Activated T-cell treated with anti-CD3 and anti-CD28 coated beads, Interleukin-2, amount 50 U/mL, for 4 hours (primary cell): ENCODE measurements around the gene ZBTB49. TPM values are rescaled to one million over a fixed set of nuclear protein-coding genes. Genes with fewer than 3 reads are reported as not detected.

ENCODE experiments used
- ATAC-seq, 2 donors: fragments of 200-7000 bp; cut with Tn5 transposase; one replicate each; pipeline ENCODE4 v1.10.0; 2021
- DNase-seq: peaks from one replicate; pipeline ENCODE4 v3.0.0-alpha.2; 2020
- H3K27me3 Mint-ChIP-seq: one replicate; pipeline ENCODE4 v1.8.0; 2021; ENCODE audit warnings: low read depth, mixed read lengths
- H3K36me3 Mint-ChIP-seq: one replicate; pipeline ENCODE4 v1.8.0; 2022; ENCODE audit warnings: mixed read lengths; ENCODE audit not compliant: insufficient read depth
- H3K4me1 Mint-ChIP-seq: one replicate; pipeline ENCODE4 v1.8.0; 2021; ENCODE audit warnings: low read depth, mixed read lengths
- H3K4me3 Mint-ChIP-seq: one replicate; pipeline ENCODE4 v1.8.0; 2021; ENCODE audit warnings: mild to moderate bottlenecking, moderate library complexity, mixed read lengths
- H3K9me3 Mint-ChIP-seq: one replicate; pipeline ENCODE4 v1.8.0; 2021; ENCODE audit warnings: mixed read lengths
- total RNA-seq, 3 donors: library from RNA; stranded (reverse); gene quantifications; one replicate each; pipeline ENCODE4 v1.2.1, GENCODE V29; 2021

The ZBTB49 gene
- total RNA-seq, 3 donors from 2014 or later, result 4.5 to 6.9 (median 6.2) TPM

DNA sequence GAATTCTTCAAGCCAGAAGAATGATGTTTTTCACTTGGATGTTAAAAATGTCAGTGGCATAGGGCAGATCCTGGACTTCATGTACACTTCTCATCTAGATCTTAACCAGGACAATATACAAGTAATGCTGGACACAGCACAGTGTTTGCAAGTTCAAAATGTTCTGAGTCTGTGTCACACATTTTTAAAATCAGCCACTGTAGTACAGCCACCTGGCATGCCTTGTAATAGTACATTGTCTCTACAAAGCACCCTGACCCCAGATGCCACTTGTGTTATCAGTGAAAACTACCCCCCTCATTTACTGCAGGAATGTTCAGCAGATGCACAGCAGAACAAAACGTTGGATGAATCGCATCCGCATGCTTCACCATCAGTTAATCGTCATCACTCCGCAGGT lies 11.9 kb downstream of the ZBTB49 start:
- ATAC-seq (no peak), DNase-seq (no peak)
- Mint-ChIP-seq H3K36me3 (peaks cover 26% of the 10 kb centered on the region), H3K4me3 (no peak overlapping the region), H3K27me3 (no peaks in the 10 kb centered on the region), H3K4me1 (peaks cover 7% of the 10 kb centered on the region), H3K9me3 (no peaks in the 10 kb centered on the region)

GRCh38 chr4:4302416-4302815 lies 12.4 kb downstream of the ZBTB49 start:
- H3K27me3 Mint-ChIP-seq, result no peaks in the 10 kb centered on the region
- H3K9me3 Mint-ChIP-seq, result no peaks in the 10 kb centered on the region
- ATAC-seq (no peak), DNase-seq (no peak)
- peaks cover 30% of the 10 kb centered on the region for H3K36me3 Mint-ChIP-seq
- H3K4me3 Mint-ChIP-seq, result no peak overlapping the region
- H3K4me1 Mint-ChIP-seq, result peaks cover 7% of the 10 kb centered on the region

DNA sequence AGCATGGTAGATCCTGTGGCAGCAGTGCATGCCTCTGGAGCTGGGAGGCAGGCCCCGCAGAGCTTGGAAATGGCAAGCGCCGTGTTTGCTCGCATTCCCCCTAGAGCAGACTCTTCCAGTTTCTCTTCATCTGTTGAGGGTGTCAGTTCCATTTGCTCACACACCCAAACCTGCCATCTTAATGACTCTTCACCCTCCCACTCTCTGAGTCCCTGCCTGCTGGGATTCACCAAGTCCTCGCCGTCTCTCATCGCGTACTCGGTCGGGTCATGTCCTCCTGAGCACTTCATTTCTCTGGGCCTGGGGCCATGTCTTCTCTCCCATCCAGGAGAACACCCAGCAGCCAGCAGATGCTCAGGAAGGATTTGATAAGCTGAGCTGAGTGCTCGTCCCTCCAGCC lies 16.9 kb downstream of the ZBTB49 start:
- Mint-ChIP-seq H3K9me3 (no peaks in the 10 kb centered on the region), H3K27me3 (no peaks in the 10 kb centered on the region), H3K36me3 (peaks cover 29% of the 10 kb centered on the region), H3K4me1 (no peaks in the 10 kb centered on the region), H3K4me3 (no peak overlapping the region)
- no peak for DNase-seq
- ATAC-seq, result no peak

- no peak overlapping the region for H3K4me3 Mint-ChIP-seq
- DNase-seq, result no peak
- H3K4me1 Mint-ChIP-seq, result no peaks in the 10 kb centered on the region
- no peaks in the 10 kb centered on the region for H3K27me3 Mint-ChIP-seq
- ATAC-seq, result no peak
- H3K36me3 Mint-ChIP-seq, result peaks cover 25% of the 10 kb centered on the region
- H3K9me3 Mint-ChIP-seq, result no peaks in the 10 kb centered on the region
These were observed 18.9 kb downstream of the ZBTB49 start for GRCh38 chr4:4308800-4309441.

GRCh38 chr4:4311193-4311592 lies 21.1 kb downstream of the ZBTB49 start:
- ATAC-seq, result no peak
- no peak overlapping the region for H3K4me3 Mint-ChIP-seq

GRCh38 chr4:4315461-4316149 lies 25.6 kb downstream of the ZBTB49 start:
- no peaks in the 10 kb centered on the region for H3K4me1 Mint-ChIP-seq
- ATAC-seq, result no peak

More at GRCh38 chr4:4311193-4311592, 21.1 kb downstream of the ZBTB49 start:
- no peaks in the 10 kb centered on the region for H3K4me1 Mint-ChIP-seq
- no peak for DNase-seq
- no peaks in the 10 kb centered on the region for H3K9me3 Mint-ChIP-seq
- peaks cover 31% of the 10 kb centered on the region for H3K36me3 Mint-ChIP-seq
- H3K27me3 Mint-ChIP-seq, result no peaks in the 10 kb centered on the region

DNA sequence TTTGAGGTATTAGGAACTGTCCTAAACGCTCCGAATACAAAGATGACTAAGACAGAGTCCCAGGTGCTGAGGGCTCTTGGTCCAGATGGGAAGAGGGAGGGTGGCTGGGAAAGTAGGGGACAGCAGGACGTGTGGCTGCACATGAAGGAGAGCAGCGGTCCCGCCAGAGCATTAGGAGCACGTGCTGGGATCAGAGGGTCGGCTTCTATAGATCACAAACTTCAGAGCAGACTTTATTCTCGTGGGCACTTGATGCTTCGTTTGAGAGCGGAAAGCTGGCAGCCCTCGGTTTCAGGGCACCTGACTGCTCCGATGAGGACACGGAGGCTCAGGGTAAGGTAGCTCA lies 26.1 kb downstream of the ZBTB49 start:
- no peaks in the 10 kb centered on the region for H3K27me3 Mint-ChIP-seq
- peaks cover 26% of the 10 kb centered on the region for H3K36me3 Mint-ChIP-seq
- H3K4me1 Mint-ChIP-seq, result no peaks in the 10 kb centered on the region
- no peak for DNase-seq
- no peak for ATAC-seq
- no peaks in the 10 kb centered on the region for H3K9me3 Mint-ChIP-seq
- no peak overlapping the region for H3K4me3 Mint-ChIP-seq

More at GRCh38 chr4:4315461-4316149, 25.6 kb downstream of the ZBTB49 start:
- no peaks in the 10 kb centered on the region for H3K27me3 Mint-ChIP-seq
- no peaks in the 10 kb centered on the region for H3K9me3 Mint-ChIP-seq
- H3K4me3 Mint-ChIP-seq, result no peak overlapping the region
- no peak for DNase-seq
- peaks cover 24% of the 10 kb centered on the region for H3K36me3 Mint-ChIP-seq

DNA sequence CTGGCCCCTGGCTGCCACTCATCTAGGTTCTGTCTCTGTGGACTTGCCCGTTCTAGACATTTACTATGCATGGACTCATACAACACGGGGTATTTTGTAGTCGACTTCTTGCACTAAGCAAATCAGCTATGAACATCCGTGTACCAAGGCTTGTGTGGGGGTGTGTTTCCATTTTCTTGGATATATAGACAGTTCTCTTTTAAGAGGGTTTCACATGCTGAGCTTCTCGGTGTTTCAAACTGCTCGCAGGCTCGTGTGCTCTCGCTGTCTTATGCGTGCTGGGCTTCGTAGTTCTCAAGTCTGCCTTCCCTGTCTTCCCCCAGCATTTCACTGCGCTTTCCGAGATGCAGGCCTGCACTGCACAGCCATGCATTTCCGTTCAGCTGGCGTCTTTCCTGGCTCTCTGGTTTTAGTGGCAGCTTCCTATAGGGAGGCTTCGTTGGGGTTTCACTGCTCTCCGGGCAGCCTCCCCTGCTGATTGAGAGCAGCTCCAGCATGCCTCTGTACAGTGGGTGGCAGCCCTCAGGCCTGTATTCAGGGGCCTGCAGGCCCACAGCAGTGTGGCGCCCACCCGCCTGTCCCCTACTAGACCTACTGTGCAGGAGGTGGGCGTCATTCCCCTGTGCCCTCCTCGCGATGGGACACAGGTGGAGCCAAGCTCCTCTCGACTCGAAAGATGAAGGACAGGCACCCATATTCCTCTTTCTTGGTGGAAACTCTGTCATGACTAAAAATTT lies 27.6 kb downstream of the ZBTB49 start:
- H3K4me3 Mint-ChIP-seq, result no peak overlapping the region
- DNase-seq (no peak), ATAC-seq (no peak)
- no peaks in the 10 kb centered on the region for H3K27me3 Mint-ChIP-seq
- H3K4me1 Mint-ChIP-seq, result no peaks in the 10 kb centered on the region
- H3K9me3 Mint-ChIP-seq, result no peaks in the 10 kb centered on the region
- H3K36me3 Mint-ChIP-seq, result peaks cover 35% of the 10 kb centered on the region

DNA sequence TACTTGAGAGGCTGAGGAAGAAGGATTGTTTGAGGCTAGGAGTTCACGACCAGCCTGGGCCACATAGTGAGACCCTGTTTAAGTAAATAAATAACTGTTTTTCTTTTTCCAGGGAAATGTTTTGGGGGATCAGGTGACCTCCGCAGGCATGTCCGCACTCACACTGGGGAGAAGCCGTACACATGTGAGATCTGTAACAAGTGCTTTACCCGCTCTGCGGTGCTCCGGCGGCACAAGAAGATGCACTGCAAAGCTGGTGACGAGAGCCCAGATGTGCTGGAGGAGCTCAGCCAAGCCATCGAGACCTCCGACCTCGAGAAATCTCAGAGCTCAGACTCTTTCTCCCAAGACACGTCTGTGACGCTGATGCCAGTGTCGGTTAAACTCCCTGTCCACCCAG lies 30.5 kb downstream of the ZBTB49 start:
- no peak for DNase-seq
- no peak for ATAC-seq
- Mint-ChIP-seq H3K4me3 (no peak overlapping the region), H3K36me3 (peaks cover 29% of the 10 kb centered on the region), H3K9me3 (no peaks in the 10 kb centered on the region), H3K27me3 (no peaks in the 10 kb centered on the region), H3K4me1 (no peaks in the 10 kb centered on the region)

- peaks cover 26% of the 10 kb centered on the region for H3K36me3 Mint-ChIP-seq
- no peak overlapping the region for H3K4me3 Mint-ChIP-seq
- no peaks in the 10 kb centered on the region for H3K27me3 Mint-ChIP-seq
- DNase-seq (no peak), ATAC-seq (no peak)
- H3K4me1 Mint-ChIP-seq, result no peaks in the 10 kb centered on the region
- H3K9me3 Mint-ChIP-seq, result no peaks in the 10 kb centered on the region
These were observed 31.1 kb downstream of the ZBTB49 start for GRCh38 chr4:4320951-4321714.

- no peaks in the 10 kb centered on the region for H3K4me1 Mint-ChIP-seq
- DNase-seq (no peak), ATAC-seq (no peak)
- no peaks in the 10 kb centered on the region for H3K9me3 Mint-ChIP-seq
- H3K36me3 Mint-ChIP-seq, result peaks cover 26% of the 10 kb centered on the region
- no peaks in the 10 kb centered on the region for H3K27me3 Mint-ChIP-seq
- no peak overlapping the region for H3K4me3 Mint-ChIP-seq
These were observed 32.1 kb downstream of the ZBTB49 start for GRCh38 chr4:4321951-4322688.

GRCh38 chr4:4323705-4324534 lies 33.9 kb downstream of the ZBTB49 start:
- Mint-ChIP-seq H3K27me3 (no peaks in the 10 kb centered on the region), H3K4me3 (no peak overlapping the region), H3K36me3 (peaks cover 26% of the 10 kb centered on the region)

GRCh38 chr4:4325321-4325720 lies 35.3 kb downstream of the ZBTB49 start:
- DNase-seq, result no peak
- no peak overlapping the region for H3K4me3 Mint-ChIP-seq
- H3K4me1 Mint-ChIP-seq, result no peaks in the 10 kb centered on the region
- H3K9me3 Mint-ChIP-seq, result no peaks in the 10 kb centered on the region
- H3K27me3 Mint-ChIP-seq, result no peaks in the 10 kb centered on the region
- no peak for ATAC-seq
- peaks cover 24% of the 10 kb centered on the region for H3K36me3 Mint-ChIP-seq

More at GRCh38 chr4:4323705-4324534, 33.9 kb downstream of the ZBTB49 start:
- no peaks in the 10 kb centered on the region for H3K9me3 Mint-ChIP-seq
- ATAC-seq, result no peak
- no peaks in the 10 kb centered on the region for H3K4me1 Mint-ChIP-seq
- no peak for DNase-seq
